ENCODE measurements around the gene SRP14.
"Not testable (repeated sequence)": the region's sequence is repeated elsewhere in the genome, so short reads cannot be mapped to it uniquely, and the experiment has no call there.

The SRP14 gene

DNA sequence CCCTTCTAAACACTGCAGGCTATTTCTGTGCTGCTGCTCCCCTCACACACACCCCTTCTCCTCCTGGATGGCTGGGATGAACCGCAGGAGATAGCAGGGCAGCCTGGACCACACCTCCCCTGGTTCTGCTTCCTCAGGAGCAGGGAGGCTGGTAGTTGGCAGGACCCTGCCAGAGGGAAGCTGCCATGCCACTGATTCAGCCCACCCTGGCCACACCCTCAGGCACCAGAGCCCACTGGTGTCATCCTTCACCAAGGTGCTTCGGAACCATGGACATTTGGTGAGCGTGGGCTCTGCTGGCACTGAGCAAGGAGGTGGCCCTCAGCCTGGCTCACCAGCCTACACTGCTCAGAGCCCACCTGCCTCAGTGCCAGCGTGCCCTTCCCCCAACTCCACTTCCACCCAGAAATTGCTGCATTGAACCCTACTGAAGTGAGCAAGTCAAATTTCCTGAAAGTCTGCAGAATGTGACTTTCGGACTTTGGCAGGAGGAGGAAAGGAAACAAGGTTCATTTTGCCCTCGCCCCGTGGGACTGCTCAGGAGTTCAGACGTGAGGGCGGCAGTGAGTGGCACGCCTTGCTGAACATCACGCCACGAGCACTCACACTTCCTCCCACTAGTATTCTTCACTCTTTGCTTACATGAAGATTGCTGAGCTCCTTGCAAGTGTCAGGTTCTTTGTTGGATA is 43.4 kb upstream of the SRP14 start:
- in situ Hi-C loops (cut with MboI; ENCODE audit: low pct_unique_long_range_greater_than_20kb, low sequenced_read_pairs, unreplicated experiment) = no loop called here
- no peak for DNase-seq (ENCODE audit: low spot score)
- TF ChIP-seq, protein P1, sequence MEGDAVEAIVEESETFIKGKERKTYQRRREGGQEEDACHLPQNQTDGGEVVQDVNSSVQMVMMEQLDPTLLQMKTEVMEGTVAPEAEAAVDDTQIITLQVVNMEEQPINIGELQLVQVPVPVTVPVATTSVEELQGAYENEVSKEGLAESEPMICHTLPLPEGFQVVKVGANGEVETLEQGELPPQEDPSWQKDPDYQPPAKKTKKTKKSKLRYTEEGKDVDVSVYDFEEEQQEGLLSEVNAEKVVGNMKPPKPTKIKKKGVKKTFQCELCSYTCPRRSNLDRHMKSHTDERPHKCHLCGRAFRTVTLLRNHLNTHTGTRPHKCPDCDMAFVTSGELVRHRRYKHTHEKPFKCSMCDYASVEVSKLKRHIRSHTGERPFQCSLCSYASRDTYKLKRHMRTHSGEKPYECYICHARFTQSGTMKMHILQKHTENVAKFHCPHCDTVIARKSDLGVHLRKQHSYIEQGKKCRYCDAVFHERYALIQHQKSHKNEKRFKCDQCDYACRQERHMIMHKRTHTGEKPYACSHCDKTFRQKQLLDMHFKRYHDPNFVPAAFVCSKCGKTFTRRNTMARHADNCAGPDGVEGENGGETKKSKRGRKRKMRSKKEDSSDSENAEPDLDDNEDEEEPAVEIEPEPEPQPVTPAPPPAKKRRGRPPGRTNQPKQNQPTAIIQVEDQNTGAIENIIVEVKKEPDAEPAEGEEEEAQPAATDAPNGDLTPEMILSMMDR (IDR thresholded peaks at IDR 0.05; ENCODE audit: extremely low read depth, insufficient read depth, missing control alignments) = no peak

DNA sequence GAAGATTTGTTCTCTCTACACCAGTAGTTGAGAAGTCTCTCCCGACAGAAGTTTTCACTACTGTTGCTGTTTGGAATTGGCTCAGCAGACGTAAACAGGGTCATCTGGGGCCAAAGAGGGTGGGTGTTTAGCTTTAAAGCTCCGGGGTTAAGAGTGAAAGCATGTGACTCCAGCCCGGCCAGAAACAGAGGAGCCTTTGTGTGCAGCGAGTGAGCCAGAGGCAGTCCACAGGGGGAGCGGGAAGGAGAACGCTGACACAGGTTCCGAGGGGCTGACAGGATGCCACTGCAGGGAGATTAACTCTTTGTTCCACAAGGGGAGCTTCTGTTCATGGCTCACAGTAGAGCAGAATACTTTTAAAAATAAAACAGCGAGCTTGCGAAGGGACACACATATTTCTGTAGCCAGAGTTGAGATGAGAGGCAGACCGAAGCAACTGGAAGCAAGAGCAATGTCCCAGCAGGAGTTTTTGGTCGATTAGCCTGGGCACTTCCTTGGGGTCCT is 42.8 kb upstream of the SRP14 start:
- in situ Hi-C loops (cut with MboI; ENCODE audit: low pct_unique_long_range_greater_than_20kb, low sequenced_read_pairs, unreplicated experiment) = no loop called here
- DNase-seq (ENCODE audit: low spot score) = no peak
- TF ChIP-seq, protein P1 (IDR thresholded peaks at IDR 0.05; ENCODE audit: extremely low read depth, insufficient read depth, missing control alignments) = no peak

DNA sequence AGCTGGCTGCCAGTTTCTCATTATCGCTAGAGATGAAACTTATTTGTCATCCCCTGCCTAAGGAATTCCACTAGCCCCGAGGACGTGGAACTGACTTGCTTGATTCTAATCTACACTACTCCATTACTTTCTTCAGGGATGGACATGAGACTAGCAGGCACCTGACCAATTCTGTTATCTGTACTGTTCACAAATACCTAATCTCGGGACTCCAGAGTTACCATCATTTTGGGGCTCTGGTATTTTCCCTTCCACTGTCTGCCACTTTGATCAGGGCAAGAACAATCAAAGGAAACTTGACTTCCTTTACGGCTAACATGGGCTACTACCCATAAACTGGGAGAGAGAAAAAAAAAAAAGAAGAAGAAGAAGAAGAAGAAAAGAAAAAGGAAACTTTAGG is 41.9 kb upstream of the SRP14 start:
- in situ Hi-C loops (cut with MboI; ENCODE audit: low pct_unique_long_range_greater_than_20kb, low sequenced_read_pairs, unreplicated experiment) = no loop called here
- TF ChIP-seq, protein P1 (IDR thresholded peaks at IDR 0.05; ENCODE audit: extremely low read depth, insufficient read depth, missing control alignments) = no peak
- no peak for DNase-seq (ENCODE audit: low spot score)

DNA sequence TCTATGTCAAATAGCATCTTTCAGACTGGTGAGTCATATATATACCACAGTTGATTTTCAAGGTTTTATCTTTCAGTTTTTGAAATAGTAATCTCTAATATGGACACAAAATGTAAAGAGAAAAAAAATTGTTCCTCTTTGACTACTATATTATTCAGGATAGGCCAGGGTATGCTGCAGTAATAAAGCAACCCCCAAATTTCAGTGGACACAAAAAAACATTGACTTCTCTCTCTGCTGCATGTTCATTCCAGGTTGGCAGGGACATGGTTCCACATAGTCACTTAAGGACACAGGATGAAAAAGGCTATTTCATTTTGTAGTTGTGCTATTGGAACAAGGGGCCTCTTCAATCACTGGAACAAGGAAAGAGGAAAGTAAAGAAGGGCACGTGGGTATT is 41.1 kb upstream of the SRP14 start:
- no peak for DNase-seq (ENCODE audit: low spot score)
- in situ Hi-C loops (cut with MboI; ENCODE audit: low pct_unique_long_range_greater_than_20kb, low sequenced_read_pairs, unreplicated experiment) = no loop called here
- TF ChIP-seq, protein P1 (IDR thresholded peaks at IDR 0.05; ENCODE audit: extremely low read depth, insufficient read depth, missing control alignments) = no peak

DNA sequence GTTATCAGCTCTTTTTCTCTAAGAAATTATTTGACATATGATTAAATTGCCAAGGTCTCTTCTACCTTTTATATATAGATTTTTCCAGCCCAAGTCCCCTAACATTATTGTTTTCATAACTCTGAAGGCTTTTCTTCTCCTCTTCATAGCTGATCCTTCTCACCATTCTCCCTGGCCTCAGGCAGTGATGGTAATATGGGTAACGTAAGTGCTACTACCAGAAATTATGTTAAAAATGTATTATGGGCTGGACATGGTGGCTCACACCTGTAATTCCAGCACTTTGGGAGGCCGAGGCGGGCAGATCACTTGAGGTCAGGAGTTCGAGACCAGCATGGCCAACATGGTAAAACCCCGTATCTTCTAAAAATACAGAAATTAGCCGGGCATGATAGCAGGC is 40.5 kb upstream of the SRP14 start:
- in situ Hi-C loops (cut with MboI; ENCODE audit: low pct_unique_long_range_greater_than_20kb, low sequenced_read_pairs, unreplicated experiment) = no loop called here
- TF ChIP-seq, protein P1 (IDR thresholded peaks at IDR 0.05; ENCODE audit: extremely low read depth, insufficient read depth, missing control alignments) = no peak
- no peak for DNase-seq (ENCODE audit: low spot score)

DNA sequence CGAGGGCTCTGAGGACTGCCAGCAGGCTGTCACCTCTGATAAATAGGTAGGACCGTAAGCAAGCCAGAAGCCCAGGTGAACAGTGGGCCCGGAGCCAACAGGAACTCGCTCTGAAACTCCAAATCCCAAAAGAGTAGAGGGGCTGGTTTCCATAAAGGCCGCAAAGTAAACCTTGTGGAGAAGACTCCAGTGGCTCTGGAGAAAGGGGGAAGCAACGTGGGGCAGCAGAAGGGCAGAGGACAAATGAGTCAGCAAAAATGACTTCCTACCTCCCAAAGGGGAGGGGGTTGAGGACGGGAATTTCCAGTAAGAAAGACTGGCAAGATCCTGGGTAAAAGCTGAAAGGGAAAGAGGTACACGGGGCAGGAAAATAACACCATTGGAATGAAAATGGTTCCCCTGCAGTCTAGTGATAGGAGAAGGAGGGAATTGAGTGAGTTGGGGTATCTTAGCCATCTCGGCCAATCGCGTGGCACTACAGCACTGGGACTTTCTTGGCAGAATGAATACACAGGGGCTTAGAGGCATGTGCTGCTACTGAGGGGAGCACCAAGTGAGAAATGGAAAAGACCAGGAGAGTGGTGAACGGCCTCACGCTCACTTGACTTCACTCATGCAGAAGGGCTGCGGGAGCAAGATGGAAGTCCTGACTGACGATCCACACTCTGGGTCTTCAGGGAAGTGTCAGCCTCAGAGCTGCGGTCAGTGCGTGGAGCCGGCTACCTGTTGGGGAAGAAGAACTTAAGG is 36.5 kb upstream of the SRP14 start:
- in situ Hi-C loops (cut with MboI; ENCODE audit: low pct_unique_long_range_greater_than_20kb, low sequenced_read_pairs, unreplicated experiment) = no loop called here
- no peak for DNase-seq (ENCODE audit: low spot score)
- TF ChIP-seq, protein P1 (IDR thresholded peaks at IDR 0.05; ENCODE audit: extremely low read depth, insufficient read depth, missing control alignments) = no peak

DNA sequence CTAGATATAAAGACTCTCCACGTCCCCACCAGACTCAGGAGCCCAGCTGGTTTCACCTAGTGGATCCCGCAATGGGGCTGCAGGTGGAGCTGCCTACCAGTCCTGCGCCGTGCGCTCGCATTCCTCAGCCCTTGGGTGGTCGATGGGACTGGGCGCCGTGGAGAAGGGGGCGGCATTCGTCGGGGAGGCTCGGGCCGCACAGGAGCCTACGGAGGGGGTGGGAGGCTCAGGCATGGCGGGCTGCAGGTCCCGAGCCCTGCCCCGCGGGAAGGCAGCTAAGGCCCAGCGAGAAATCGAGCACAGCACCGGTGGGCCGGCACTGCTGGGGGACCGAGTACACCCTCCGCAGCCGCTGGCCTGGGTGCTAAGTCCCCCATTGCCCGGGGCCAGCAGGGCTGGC is 35.7 kb upstream of the SRP14 start:
- in situ Hi-C loops (cut with MboI; ENCODE audit: low pct_unique_long_range_greater_than_20kb, low sequenced_read_pairs, unreplicated experiment); DNase-seq (ENCODE audit: low spot score): not testable (repeated sequence)

DNA sequence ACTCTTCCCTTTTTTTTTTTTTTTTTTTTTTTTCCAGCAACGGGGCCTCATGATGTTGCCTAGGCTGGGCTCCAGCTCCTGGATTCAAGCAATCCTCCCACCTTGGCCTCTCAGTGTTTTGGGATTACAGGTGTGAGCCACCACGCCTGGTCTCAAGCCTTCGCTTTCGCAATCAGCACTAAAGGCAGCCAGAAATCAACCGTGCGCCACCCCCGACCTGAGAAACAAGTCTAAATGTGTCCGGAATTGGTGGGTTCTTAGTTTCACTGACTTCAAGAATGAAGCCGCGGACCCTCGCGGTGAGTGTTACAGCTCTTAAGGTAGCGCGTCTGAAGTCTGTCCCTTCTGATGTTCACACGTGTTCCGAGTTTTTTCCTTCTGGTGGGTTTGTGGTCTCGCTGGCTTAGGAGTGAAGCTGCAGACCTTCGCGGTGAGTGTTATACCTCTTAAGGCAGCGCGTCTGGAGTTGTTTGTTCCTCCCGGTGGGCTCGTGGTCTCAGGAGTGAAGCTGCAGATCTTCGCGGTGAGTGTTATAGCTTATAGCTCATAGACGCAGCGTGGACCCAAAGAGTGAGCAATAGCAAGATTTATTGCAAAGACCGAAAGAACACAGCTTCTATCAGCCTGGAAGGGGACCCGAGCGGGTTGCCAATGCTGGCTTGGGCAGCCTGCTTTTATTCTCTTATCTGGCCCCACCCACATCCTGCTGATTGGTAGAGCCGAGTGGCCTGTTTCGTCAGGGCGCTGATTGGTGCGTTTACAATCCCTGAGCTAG is 34.9 kb upstream of the SRP14 start:
- in situ Hi-C loops (cut with MboI; ENCODE audit: low pct_unique_long_range_greater_than_20kb, low sequenced_read_pairs, unreplicated experiment) = not testable (repeated sequence)

More for the DNA sequence above, 34.9 kb upstream of the SRP14 start:
- DNase-seq (ENCODE audit: low spot score) = peak; percentile 45

Measured in GM13977 (cell line).